Measurements from ENCODE around the gene MPPED2.

Gene MPPED2

GRCh38 chr11:30497600-30497999, 88.6 kb downstream of the MPPED2 start:
- DNase-seq = no peak
- Histone ChIP-seq H3K27ac (ENCODE audit: low read length) (no peak overlapping the region), H3K36me3 (replicated peaks; ENCODE audit: insufficient read depth, low read length) (no peaks in the 10 kb centered on the region)

GRCh38 chr11:30496935-30497334, 89.2 kb downstream of the MPPED2 start:
- no peak overlapping the region for H3K9ac ChIP-seq (ENCODE audit: low read length)
- H3K4me2 ChIP-seq (ENCODE audit: low read depth, low read length) = no peak overlapping the region
- no peaks in the 10 kb centered on the region for H3K4me1 ChIP-seq (ENCODE audit: low read length)
- H3K27ac ChIP-seq (ENCODE audit: low read length) = no peak overlapping the region
- no peak overlapping the region for H3K4me3 ChIP-seq (ENCODE audit: low read length)
- H3K27me3 ChIP-seq (replicated peaks; ENCODE audit: insufficient read depth, low read length) = no peaks in the 10 kb centered on the region
- H4K20me1 ChIP-seq (ENCODE audit: insufficient read depth, low read length) = no peaks in the 10 kb centered on the region
- H3K36me3 ChIP-seq (replicated peaks; ENCODE audit: insufficient read depth, low read length) = no peaks in the 10 kb centered on the region
- no peaks in the 10 kb centered on the region for H3K9me2 ChIP-seq (replicated peaks; ENCODE audit: insufficient read depth, low read length)
- no peak for DNase-seq
- no peak overlapping the region for H2AFZ ChIP-seq (ENCODE audit: low read length)
- H3K9me3 ChIP-seq (replicated peaks; ENCODE audit: insufficient read depth, low read length) = no peaks in the 10 kb centered on the region
- TF ChIP-seq CTCF (IDR thresholded peaks at IDR 0.05; ENCODE audit: low read length) = no peak
- TF ChIP-seq EZH2 (optimal IDR thresholded peaks at IDR 0.05; ENCODE audit: low read depth, low read length) = no peak
- TF ChIP-seq EZH2phosphoT487 (IDR thresholded peaks at IDR 0.05; ENCODE audit: low read length) = no peak
- H3K79me2 ChIP-seq (ENCODE audit: low read length) = no peaks in the 10 kb centered on the region
- H3F3A ChIP-seq (ENCODE audit: insufficient read depth, low read length) = no peaks in the 10 kb centered on the region

More at GRCh38 chr11:30497600-30497999, 88.6 kb downstream of the MPPED2 start:
- Histone ChIP-seq H3K27me3 (replicated peaks; ENCODE audit: insufficient read depth, low read length) (no peaks in the 10 kb centered on the region), H3K79me2 (ENCODE audit: low read length) (no peaks in the 10 kb centered on the region), H2AFZ (ENCODE audit: low read length) (no peak overlapping the region), H4K20me1 (ENCODE audit: insufficient read depth, low read length) (no peaks in the 10 kb centered on the region), H3K9ac (ENCODE audit: low read length) (no peak overlapping the region), H3F3A (ENCODE audit: insufficient read depth, low read length) (no peaks in the 10 kb centered on the region), H3K9me2 (replicated peaks; ENCODE audit: insufficient read depth, low read length) (no peaks in the 10 kb centered on the region), H3K4me1 (ENCODE audit: low read length) (no peaks in the 10 kb centered on the region), H3K9me3 (replicated peaks; ENCODE audit: insufficient read depth, low read length) (no peaks in the 10 kb centered on the region), H3K4me3 (ENCODE audit: low read length) (no peak overlapping the region), H3K4me2 (ENCODE audit: low read depth, low read length) (no peak overlapping the region)
- TF ChIP-seq CTCF (IDR thresholded peaks at IDR 0.05; ENCODE audit: low read length) = no peak
- no peak for TF ChIP-seq EZH2phosphoT487 (IDR thresholded peaks at IDR 0.05; ENCODE audit: low read length)
- no peak for TF ChIP-seq EZH2 (optimal IDR thresholded peaks at IDR 0.05; ENCODE audit: low read depth, low read length)

- no peaks in the 10 kb centered on the region for H3K27me3 ChIP-seq (replicated peaks; ENCODE audit: insufficient read depth, low read length)
- no peaks in the 10 kb centered on the region for H3K9me3 ChIP-seq (replicated peaks; ENCODE audit: insufficient read depth, low read length)
- no peaks in the 10 kb centered on the region for H3K9me2 ChIP-seq (replicated peaks; ENCODE audit: insufficient read depth, low read length)
- no peaks in the 10 kb centered on the region for H3K36me3 ChIP-seq (replicated peaks; ENCODE audit: insufficient read depth, low read length)
- no peak overlapping the region for H2AFZ ChIP-seq (ENCODE audit: low read length)
- no peaks in the 10 kb centered on the region for H3K4me1 ChIP-seq (ENCODE audit: low read length)
- no peaks in the 10 kb centered on the region for H3K79me2 ChIP-seq (ENCODE audit: low read length)
- H3K27ac ChIP-seq (ENCODE audit: low read length) = no peak overlapping the region
- H3K9ac ChIP-seq (ENCODE audit: low read length) = no peak overlapping the region
- no peaks in the 10 kb centered on the region for H4K20me1 ChIP-seq (ENCODE audit: insufficient read depth, low read length)
- no peak for DNase-seq
- H3F3A ChIP-seq (ENCODE audit: insufficient read depth, low read length) = no peaks in the 10 kb centered on the region
- TF ChIP-seq EZH2phosphoT487 (IDR thresholded peaks at IDR 0.05; ENCODE audit: low read length) (no peak), EZH2 (optimal IDR thresholded peaks at IDR 0.05; ENCODE audit: low read depth, low read length) (no peak), CTCF (IDR thresholded peaks at IDR 0.05; ENCODE audit: low read length) (no peak)
- no peak overlapping the region for H3K4me2 ChIP-seq (ENCODE audit: low read depth, low read length)
- no peak overlapping the region for H3K4me3 ChIP-seq (ENCODE audit: low read length)
Measured at GRCh38 chr11:30495437-30495836, 90.7 kb downstream of the MPPED2 start.
